Stimulated activated CD4-positive, alpha-beta T cell treated with anti-CD3 and anti-CD28 coated beads, Interleukin-12 subunit alpha, Interleukin-12 subunit beta, amount 100 ng/mL, for 48 hours (primary cell): ENCODE data around the gene ARHGAP31.

Source experiments
- DNase-seq, 3 donors: peaks; one replicate each; pipeline ENCODE4 v3.0.0-alpha.2; 2020; ENCODE audit warnings: low read depth in 2 of 3, low spot score in 1 of 3

Gene ARHGAP31

GRCh38 chr3:119420196-119420595, 126.0 kb downstream of the ARHGAP31 start:
- no peak for DNase-seq

GRCh38 chr3:119427669-119428068, 133.5 kb downstream of the ARHGAP31 start:
- DNase-seq: no peak

- no peak for DNase-seq
These were observed 134.4 kb downstream of the ARHGAP31 start for GRCh38 chr3:119428538-119428937.

GRCh38 chr3:119433613-119434325, 139.6 kb downstream of the ARHGAP31 start:
- no peak for DNase-seq

GRCh38 chr3:119434703-119435102, 140.5 kb downstream of the ARHGAP31 start:
- no peak for DNase-seq

GRCh38 chr3:119436977-119437376, 142.8 kb downstream of the ARHGAP31 start:
- no peak for DNase-seq

GRCh38 chr3:119437691-119438258, 143.6 kb downstream of the ARHGAP31 start:
- no peak for DNase-seq

GRCh38 chr3:119443179-119443578, 149.0 kb downstream of the ARHGAP31 start:
- DNase-seq: no peak

- DNase-seq: no peak
These were observed 150.4 kb downstream of the ARHGAP31 start for GRCh38 chr3:119444590-119444989.

- DNase-seq: no peak
These were observed 159.6 kb downstream of the ARHGAP31 start for GRCh38 chr3:119453822-119454221.

GRCh38 chr3:119456469-119456868, 162.3 kb downstream of the ARHGAP31 start:
- DNase-seq: no peak

- DNase-seq: no peak
These were observed 163.1 kb downstream of the ARHGAP31 start for GRCh38 chr3:119457246-119457645.

- peak; percentile 96 to 99 (median 97) for DNase-seq
These were observed 169.3 kb downstream of the ARHGAP31 start, which contains the start of gene TMEM39A for GRCh38 chr3:119463171-119464169. Gene TMEM39A (minus strand): TSS chr3:119463615. CDS start chr3:119462074, 1,541 bp downstream.

- no peak for DNase-seq
These were observed 173.9 kb downstream of the ARHGAP31 start for GRCh38 chr3:119468041-119468440.

GRCh38 chr3:119469418-119470189, 175.4 kb downstream of the ARHGAP31 start:
- DNase-seq: no peak
